Upper lobe of left lung (tissue), 6 donors: Measurements from ENCODE around the gene SLC9A5. TPM values are rescaled to one million over a fixed set of nuclear protein-coding genes. Genes with fewer than 3 reads are reported as not detected.

Experiments
- ATAC-seq, 2 donors: fragments of 200-7000 bp; cut with Tn5 transposase; one replicate each; pipeline ENCODE4 v1.9.1; 2022; ENCODE audit warnings: mild to moderate bottlenecking in 2 of 2, moderate library complexity in 2 of 2; ENCODE audit not compliant: low FRiP score in 2 of 2
- DNase-seq, 2 donors: peaks; one replicate each; pipeline ENCODE4 v3.0.0-alpha.2; 2019 to 2020
- H3K27ac ChIP-seq, 4 donors: fragments of 200-600 bp; sonication (generic); one replicate each; pipeline ENCODE4 v1.5.1; 2016 to 2019
- H3K27me3 ChIP-seq, 4 donors: fragments of 200-600 bp; sonication (generic); one replicate each; pipeline ENCODE4 v1.5.1; 2017 to 2019
- H3K36me3 ChIP-seq, 4 donors: fragments of 200-600 bp; sonication (generic); one replicate each; pipeline ENCODE4 v1.5.1; 2016 to 2019
- H3K4me1 ChIP-seq, 4 donors: fragments of 200-600 bp; sonication (generic); one replicate each; pipeline ENCODE4 v1.5.1; 2018 to 2019
- H3K4me3 ChIP-seq, 4 donors: fragments of 200-600 bp; sonication (generic); one replicate each; pipeline ENCODE4 v1.5.1; 2017 to 2019; ENCODE audit warnings: mild to moderate bottlenecking in 2 of 4, moderate library complexity in 1 of 4
- H3K9me3 ChIP-seq, 4 donors: fragments of 200-600 bp; sonication (generic); one replicate each; pipeline ENCODE4 v1.5.1; 2018 to 2019
- CTCF ChIP-seq, 6 experiments: fragments of 450-650 bp in 4 of 6; fragments of 200-600 bp in 2 of 6; sonication (generic) in 2 of 6; IDR thresholded peaks; one replicate each; pipeline ENCODE4 v1.5.1; 2016 to 2019; ENCODE audit warnings: antibody characterized with exemption in 6 of 6
- EP300 ChIP-seq, 4 donors: sonication (generic); formaldehyde crosslinking; IDR thresholded peaks; one replicate each; pipeline ENCODE4 v1.5.1; 2017; ENCODE audit warnings: antibody characterized with exemption in 4 of 4, control low read depth in 2 of 4
- POLR2A ChIP-seq, 4 donors: fragments of 450-650 bp; IDR thresholded peaks; one replicate each; pipeline ENCODE4 v1.5.1; 2016 to 2017; ENCODE audit warnings: antibody characterized with exemption in 4 of 4, mild to moderate bottlenecking in 2 of 4
- POLR2AphosphoS5 ChIP-seq, 2 donors: sonication (generic); formaldehyde crosslinking; IDR thresholded peaks; one replicate each; pipeline ENCODE4 v1.5.1; 2017; ENCODE audit warnings: antibody characterized with exemption in 2 of 2
- WGBS, 2 donors: methylation state at CpG; one replicate each; pipeline ENCODE4 v1.1.5; 2017 to 2018; 5-methylcytosine and 5-hydroxymethylcytosine counted together
- total RNA-seq, 6 donors: library from RNA; depleted of rRNA in 4 of 6; stranded (reverse); fragments of >200 nt in 4 of 6; gene quantifications; one replicate each; pipeline versions ENCODE4 v1.1.0 to v1.2.1, GENCODE V29; 2016 to 2021
- donor health status: DM: no; HTN: no; CAD: no; lungs with moderate emphysema.
- donor health status: DM: no; HTN: yes; CAD: no; lungs with severe emphysema.

SLC9A5 gene
- total RNA-seq, 6 donors from 2014 or later = 0.76 to 28.3 (median 4.1) TPM

GRCh38 chr16:67200491-67200890, 48.3 kb upstream of the SLC9A5 start:
- no peak for DNase-seq
- H3K9me3 ChIP-seq = no peaks in the 10 kb centered on the region
- no peak overlapping the region for H3K27ac ChIP-seq
- peak overlapping the region in 1 of 4 donors; percentile 54 for H3K4me3 ChIP-seq
- H3K36me3 ChIP-seq = peaks cover 28 to 91% (median 82%) of the 10 kb centered on the region in 4 donors
- TF ChIP-seq POLR2AphosphoS5 (IDR thresholded peaks at IDR 0.05) = no peak
- no peak for ATAC-seq
- H3K4me1 ChIP-seq = peaks cover 12 to 32% (median 15%) of the 10 kb centered on the region in 4 donors
- H3K27me3 ChIP-seq = no peaks in the 10 kb centered on the region
- 94 to 98% methylated on average over 3 to 8 of the region's 8 CpGs for WGBS, 2 donors

- H3K27ac ChIP-seq = no peak overlapping the region
- WGBS, 2 donors = 93 to 95% methylated on average over 11 to 35 of the region's 40 CpGs
Observed at GRCh38 chr16:67201411-67202345, 47.1 kb upstream of the SLC9A5 start.

GRCh38 chr16:67202426-67202825, 46.4 kb upstream of the SLC9A5 start:
- 94 to 100% methylated on average over 5 to 12 of the region's 12 CpGs for WGBS, 2 donors
- no peak for DNase-seq
- no peaks in the 10 kb centered on the region for H3K27me3 ChIP-seq
- peaks cover 17 to 79% (median 62%) of the 10 kb centered on the region in 4 donors for H3K36me3 ChIP-seq
- ATAC-seq = no peak
- peaks cover 15 to 32% (median 19%) of the 10 kb centered on the region in 4 donors for H3K4me1 ChIP-seq
- no peak overlapping the region for H3K27ac ChIP-seq
- TF ChIP-seq CTCF (IDR thresholded peaks at IDR 0.05) (no peak), POLR2AphosphoS5 (IDR thresholded peaks at IDR 0.05) (no peak), POLR2A (IDR thresholded peaks at IDR 0.05) (no peak), EP300 (IDR thresholded peaks at IDR 0.05) (no peak)
- H3K9me3 ChIP-seq = no peaks in the 10 kb centered on the region
- H3K4me3 ChIP-seq = no peak overlapping the region

More at GRCh38 chr16:67201411-67202345, 47.1 kb upstream of the SLC9A5 start:
- peaks cover 12 to 32% (median 15%) of the 10 kb centered on the region in 4 donors for H3K4me1 ChIP-seq
- ATAC-seq = no peak
- no peaks in the 10 kb centered on the region for H3K27me3 ChIP-seq
- H3K4me3 ChIP-seq = no peak overlapping the region
- TF ChIP-seq POLR2A (IDR thresholded peaks at IDR 0.05) (no peak), POLR2AphosphoS5 (IDR thresholded peaks at IDR 0.05) (no peak), CTCF (IDR thresholded peaks at IDR 0.05) (no peak), EP300 (IDR thresholded peaks at IDR 0.05) (no peak)
- peak in 1 of 2 donors; percentile 73 for DNase-seq
- H3K36me3 ChIP-seq = peaks cover 17 to 84% (median 70%) of the 10 kb centered on the region in 4 donors
- H3K9me3 ChIP-seq = no peaks in the 10 kb centered on the region

- 89 to 93% methylated on average over 14 to 21 of the region's 23 CpGs for WGBS, 2 donors
- Histone ChIP-seq H3K4me1 (peaks cover 11 to 26% (median 18%) of the 10 kb centered on the region in 4 donors), H3K36me3 (peaks cover 17 to 77% (median 56%) of the 10 kb centered on the region in 4 donors), H3K27ac (no peak overlapping the region), H3K9me3 (no peaks in the 10 kb centered on the region), H3K4me3 (no peak overlapping the region), H3K27me3 (no peaks in the 10 kb centered on the region)
- no peak for TF ChIP-seq EP300 (IDR thresholded peaks at IDR 0.05)
- TF ChIP-seq CTCF (IDR thresholded peaks at IDR 0.05) = no peak
- no peak for TF ChIP-seq POLR2A (IDR thresholded peaks at IDR 0.05)
- TF ChIP-seq POLR2AphosphoS5 (IDR thresholded peaks at IDR 0.05) = no peak
- peak in 1 of 2 donors; percentile 69 for DNase-seq
- no peak for ATAC-seq
Observed at GRCh38 chr16:67202956-67203493, 45.8 kb upstream of the SLC9A5 start.

GRCh38 chr16:67204076-67204475, 44.7 kb upstream of the SLC9A5 start:
- TF ChIP-seq EP300 (IDR thresholded peaks at IDR 0.05) (no peak), POLR2AphosphoS5 (IDR thresholded peaks at IDR 0.05) (no peak), CTCF (IDR thresholded peaks at IDR 0.05) (no peak), POLR2A (IDR thresholded peaks at IDR 0.05) (no peak)
- 57% methylated on average over 1 of the region's 4 CpGs; no CpG with 5 or more reads in 1 of the 2 donors for WGBS, 2 donors
- Histone ChIP-seq H3K4me1 (peaks cover 3 to 16% (median 9%) of the 10 kb centered on the region in 4 donors), H3K27me3 (no peaks in the 10 kb centered on the region), H3K9me3 (no peaks in the 10 kb centered on the region), H3K27ac (no peak overlapping the region), H3K36me3 (peaks cover 17 to 69% (median 48%) of the 10 kb centered on the region in 4 donors), H3K4me3 (no peak overlapping the region)
- ATAC-seq (no peak), DNase-seq (no peak)
